GM18868 (cell line): Measurements from ENCODE around the gene NFATC3.
A peak's percentile ranks its signal among the peaks of the same experiment; 100 is the strongest.

Experiments
- ATAC-seq: cut with Tn5 transposase; IDR thresholded peaks from one replicate; pipeline ENCODE4 v1.9.1; 2021; ENCODE audit warnings: mild to moderate bottlenecking, moderate library complexity; ENCODE audit not compliant: unreplicated experiment

NFATC3 gene

GRCh38 chr16:68085259-68086071 is at the start of gene NFATC3:
NFATC3 (plus strand) TSS chr16:68085370; CDS start chr16:68085682, 312 bp downstream.
- ATAC-seq, result peak; percentile 46

DNA sequence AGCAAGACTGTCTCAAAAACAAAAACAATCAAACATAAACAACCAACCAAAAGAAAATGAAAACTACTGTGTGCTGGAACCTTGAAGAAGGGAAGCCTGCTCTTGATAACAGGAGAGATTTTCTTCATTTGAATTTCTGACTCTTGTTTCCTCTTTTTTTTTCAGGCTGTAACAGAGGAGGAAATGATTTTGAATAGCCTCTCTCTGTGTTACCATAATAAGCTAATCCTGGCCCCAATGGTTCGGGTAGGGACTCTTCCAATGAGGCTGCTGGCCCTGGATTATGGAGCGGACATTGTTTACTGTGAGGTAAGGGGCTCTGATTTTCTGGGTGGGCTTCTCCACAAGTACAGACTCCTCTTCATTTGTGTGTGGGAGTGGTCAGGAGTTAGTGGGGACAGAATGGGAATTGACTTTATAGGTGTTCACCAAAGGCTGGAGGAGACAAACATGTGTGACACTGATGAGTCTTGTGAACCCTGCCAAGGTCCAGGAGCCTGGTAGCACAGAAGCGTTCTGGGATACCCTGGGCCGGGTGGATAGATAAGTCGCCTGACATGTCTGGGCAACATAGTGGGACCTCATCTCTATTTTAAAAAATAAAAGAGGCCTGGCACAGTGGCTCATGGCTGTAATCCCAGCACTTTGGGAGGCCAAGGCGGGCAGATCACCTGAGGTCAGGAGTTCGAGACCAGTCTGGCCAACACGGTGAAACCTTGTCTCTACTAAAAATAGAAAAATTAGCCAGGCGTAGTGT is 47.2 kb upstream of the NFATC3 start:
- ATAC-seq, result no peak

DNA sequence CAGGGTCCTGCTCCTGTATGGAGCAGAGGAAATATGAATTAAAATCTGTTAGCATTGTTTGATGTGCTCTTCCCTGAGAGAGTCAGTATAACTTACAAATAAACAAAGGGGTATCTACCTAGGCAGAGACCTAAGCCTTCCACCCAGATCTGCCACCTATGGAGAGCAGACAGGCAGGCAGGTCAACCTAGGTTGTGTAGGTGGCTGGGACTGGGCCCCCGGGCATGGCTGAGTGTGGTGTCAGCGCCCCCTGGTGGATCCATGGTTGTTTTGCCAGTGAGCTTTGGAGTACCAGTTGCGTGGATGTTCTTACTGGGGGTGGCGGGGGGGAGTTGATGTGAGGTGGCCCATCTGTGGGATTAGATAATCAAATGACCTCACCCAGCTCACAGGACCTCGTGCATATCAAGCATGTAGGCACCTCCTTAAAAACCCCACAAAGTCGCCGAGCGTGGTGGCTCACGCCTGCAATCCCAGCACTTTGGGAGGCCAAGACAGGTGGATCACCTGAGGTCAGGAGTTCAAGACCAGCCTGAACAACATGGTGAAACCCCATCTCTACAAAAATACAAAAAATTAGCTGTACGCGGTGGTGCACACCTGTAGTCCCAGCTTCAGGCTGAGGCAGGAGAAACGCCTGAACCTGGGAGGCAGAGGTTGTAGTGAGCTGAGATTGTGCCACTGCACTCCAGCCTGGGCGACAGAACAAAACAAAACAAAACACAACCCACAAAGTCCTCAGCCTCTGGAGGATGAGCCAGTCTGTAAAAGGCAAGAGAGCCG is 44.5 kb upstream of the NFATC3 start:
- peak; percentile 60 for ATAC-seq

- ATAC-seq, result no peak
These were observed 43.4 kb upstream of the NFATC3 start for GRCh38 chr16:68041783-68042182.

DNA sequence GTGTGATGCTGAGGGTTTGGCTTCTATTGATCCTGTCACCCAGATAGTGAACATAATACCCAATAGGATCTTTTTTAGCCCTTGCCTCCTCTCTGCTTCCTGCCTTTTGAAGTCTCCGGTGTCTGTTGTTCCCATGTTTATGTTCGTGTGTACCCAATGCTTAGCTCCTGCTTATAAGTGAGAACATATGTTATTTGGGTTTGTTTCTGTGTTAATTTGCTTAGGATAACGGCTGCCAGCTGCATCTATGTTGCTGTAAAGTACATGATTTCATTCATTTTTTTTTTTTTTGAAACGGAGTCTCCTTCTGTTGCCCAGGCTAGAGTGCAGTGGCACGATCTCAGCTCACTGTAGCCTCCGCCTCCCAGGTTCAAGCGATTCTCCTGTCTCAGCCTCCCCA is 39.1 kb upstream of the NFATC3 start:
- ATAC-seq, result no peak

DNA sequence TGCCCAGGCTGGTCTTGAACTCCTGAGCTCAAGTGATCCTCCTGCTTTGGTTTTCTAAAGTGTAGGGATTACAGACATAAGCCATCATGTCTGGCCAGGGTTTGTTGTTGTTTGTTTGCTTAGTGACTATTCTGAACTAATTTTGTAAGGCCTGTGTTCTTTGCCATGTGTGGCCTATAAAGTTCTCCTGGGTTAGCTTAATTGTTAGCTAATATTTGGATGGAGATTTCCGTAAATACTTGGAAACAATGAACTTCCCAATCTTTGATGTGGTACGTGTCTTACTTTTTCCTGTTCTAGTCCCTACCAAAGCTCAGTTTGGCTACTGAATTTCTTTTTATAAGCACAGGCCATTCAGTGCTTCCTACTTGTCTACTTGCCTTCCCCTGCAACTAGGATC is 37.2 kb upstream of the NFATC3 start:
- ATAC-seq, result no peak

DNA sequence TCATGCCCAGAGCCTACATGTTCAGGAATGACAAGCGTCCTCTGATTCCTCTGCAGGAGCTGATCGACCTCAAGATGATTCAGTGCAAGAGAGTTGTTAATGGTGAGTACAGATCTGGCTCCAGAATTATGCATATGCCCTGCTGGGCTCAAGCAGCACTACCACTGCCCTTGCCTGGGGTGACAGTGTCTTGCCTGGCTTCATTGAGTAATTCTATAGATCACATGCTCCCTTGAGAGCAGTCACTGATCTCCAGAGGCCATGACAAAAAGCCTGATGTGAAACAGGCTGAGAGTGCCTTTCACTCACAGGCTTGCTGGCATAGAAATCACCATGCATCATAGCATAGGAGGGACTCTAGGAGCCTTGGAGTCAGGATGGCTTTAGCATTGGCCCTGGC is 35.7 kb upstream of the NFATC3 start:
- no peak for ATAC-seq

- no peak for ATAC-seq
These were observed 29.8 kb upstream of the NFATC3 start for GRCh38 chr16:68055395-68055794.

GRCh38 chr16:68059804-68060203 is 25.4 kb upstream of the NFATC3 start:
- no peak for ATAC-seq

DNA sequence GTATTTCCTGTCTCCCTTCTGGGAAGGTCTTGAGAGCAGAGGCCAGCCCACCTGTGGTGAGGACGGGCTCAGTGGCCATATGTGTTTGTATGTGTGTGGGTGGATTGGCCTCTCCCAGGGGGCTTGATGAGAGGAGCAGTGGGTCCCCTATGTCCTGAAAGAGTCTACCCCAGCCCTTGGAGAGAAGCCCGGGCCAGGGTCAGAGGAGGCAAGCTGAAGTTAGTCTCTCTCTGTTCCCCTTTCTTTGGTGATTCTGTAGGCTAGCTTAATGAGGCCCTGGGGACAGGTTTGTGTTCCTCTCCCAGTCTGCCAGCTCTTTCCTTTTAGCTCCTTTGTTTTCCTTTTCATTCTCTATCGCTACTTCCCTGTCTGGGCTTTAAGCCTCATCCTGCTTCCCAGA is 23.8 kb upstream of the NFATC3 start:
- no peak for ATAC-seq

GRCh38 chr16:68062910-68063393 is 22.2 kb upstream of the NFATC3 start:
- ATAC-seq, result no peak

DNA sequence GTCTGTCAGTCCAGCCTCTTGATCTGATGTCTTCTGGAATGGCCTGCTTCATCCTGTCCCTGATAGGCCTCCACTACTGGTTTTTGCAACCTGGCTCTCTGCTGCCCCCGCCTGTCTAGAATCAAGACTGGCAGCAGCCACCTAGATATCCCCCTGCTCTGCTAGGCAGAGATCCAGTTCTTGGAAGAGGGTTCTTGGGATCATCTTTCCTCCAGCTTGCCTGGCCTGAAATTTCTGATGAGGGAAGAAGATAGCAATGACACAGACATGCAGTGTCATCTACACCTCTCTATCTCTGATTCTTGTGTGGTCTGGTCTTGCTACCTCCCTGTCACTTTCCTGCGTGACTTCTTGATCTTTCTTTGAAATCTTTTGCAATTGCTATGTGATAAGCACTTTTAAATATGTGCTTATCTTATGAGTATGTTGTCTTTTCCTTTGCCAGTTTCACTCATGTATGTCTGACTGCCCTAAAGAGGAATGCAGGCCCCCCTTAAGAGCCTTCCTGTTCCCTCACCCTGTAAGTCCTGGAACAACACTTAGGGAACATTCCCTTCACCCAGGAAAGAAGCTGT is 20.3 kb upstream of the NFATC3 start:
- no peak for ATAC-seq

- ATAC-seq, result no peak
These were observed 19.4 kb upstream of the NFATC3 start for GRCh38 chr16:68065716-68066305.

- no peak for ATAC-seq
These were observed 18.4 kb upstream of the NFATC3 start for GRCh38 chr16:68066763-68067162.

DNA sequence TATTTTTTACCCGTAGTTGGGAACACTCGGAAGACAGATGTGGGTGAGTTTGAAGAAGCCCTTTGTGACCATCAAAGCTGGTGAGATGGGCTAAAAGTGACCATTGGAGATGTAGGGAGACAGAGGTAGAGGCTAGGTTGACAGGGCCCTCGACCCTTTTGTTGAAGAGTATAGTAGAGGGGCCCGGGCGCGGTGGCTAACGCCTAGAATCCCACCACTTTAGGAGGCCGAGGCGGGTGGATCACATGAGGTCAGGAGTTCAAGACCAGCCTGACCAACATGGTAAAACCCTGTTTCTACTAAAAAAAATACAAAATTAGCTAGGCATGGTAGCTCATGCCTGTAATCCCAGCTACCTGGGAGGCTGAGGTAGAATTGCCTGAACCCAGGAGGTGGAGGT is 16.2 kb upstream of the NFATC3 start:
- ATAC-seq, result no peak

GRCh38 chr16:68069511-68070248 is 15.5 kb upstream of the NFATC3 start:
- no peak for ATAC-seq

- no peak for ATAC-seq
These were observed 14.9 kb upstream of the NFATC3 start for GRCh38 chr16:68070249-68070730.

GRCh38 chr16:68070806-68071517 is 14.2 kb upstream of the NFATC3 start:
- ATAC-seq, result no peak

DNA sequence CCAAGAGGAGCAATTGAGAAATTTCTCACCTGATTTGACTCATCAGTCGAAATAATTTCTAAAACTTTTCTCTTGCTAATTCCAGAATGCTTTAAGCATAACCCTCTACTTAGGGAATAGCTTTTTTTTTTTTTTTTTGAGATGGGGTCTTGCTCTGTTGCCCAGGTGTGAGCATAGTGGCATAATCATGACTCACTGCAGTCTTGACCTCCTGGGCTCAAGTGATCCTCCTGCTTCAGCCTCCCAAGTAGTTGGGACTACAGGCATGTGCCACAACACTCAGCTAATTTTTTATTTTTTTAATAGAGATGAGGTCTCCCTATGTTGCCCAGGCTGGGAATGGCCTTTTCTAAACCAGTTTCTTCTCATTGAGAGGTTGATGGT is 13.7 kb upstream of the NFATC3 start:
- no peak for ATAC-seq
